NT2/D1 (cell line): Measurements from ENCODE around the gene CHL1.

Experiments used
- SUZ12 ChIP-seq: IDR thresholded peaks from 2 replicates; pipeline ENCODE4 v1.6.1; 2011; ENCODE audit not compliant: insufficient read length, insufficient read depth; ENCODE audit errors: extremely low read depth
- YY1 ChIP-seq: IDR thresholded peaks from 2 replicates; pipeline ENCODE4 v1.6.1; 2011; ENCODE audit not compliant: insufficient read length, insufficient read depth
- ZNF274 ChIP-seq: IDR thresholded peaks from 2 replicates; pipeline ENCODE4 v1.6.1; 2011; ENCODE audit warnings: mild to moderate bottlenecking, low read depth, low read length

DNA sequence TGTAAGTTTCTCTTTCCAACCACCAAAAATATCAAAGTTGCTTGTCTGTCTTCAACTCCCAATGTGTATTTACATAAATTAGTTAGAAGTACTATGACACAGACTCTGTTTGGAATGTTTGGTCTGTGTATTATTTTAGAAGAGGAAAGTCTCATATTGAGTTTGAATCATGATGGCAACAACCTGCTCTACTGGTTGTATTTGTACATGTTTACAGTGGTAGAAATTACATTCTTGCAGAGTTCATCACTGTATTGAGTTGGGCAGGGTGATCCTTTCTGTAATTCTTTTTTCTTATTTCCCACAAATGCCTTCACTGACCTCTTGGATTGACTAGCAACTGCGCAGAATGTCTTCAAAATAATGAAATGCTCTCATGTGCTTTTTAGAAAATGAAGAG is 149.6 kb downstream of the CHL1 start:
- TF ChIP-seq YY1 (no peak), ZNF274 (no peak), SUZ12 (no peak)
